Esophagus muscularis mucosa (tissue), 4 donors: ENCODE measurements around the gene N4BP2L2. TPM values are rescaled to one million over a fixed set of nuclear protein-coding genes. Genes with fewer than 3 reads are reported as not detected.

ENCODE experiments used
- DNase-seq: peaks from one replicate; pipeline ENCODE4 v3.0.0-alpha.2; 2017; ENCODE audit errors: extremely low spot score
- H3K27ac ChIP-seq, 4 donors: fragments of 200-600 bp; sonication (generic); replicated peaks in 1 of 4; 1 replicate in 3 of 4; 2 replicates in 1 of 4; pipeline ENCODE4 v1.5.1; 2016 to 2019; ENCODE audit warnings: mild to moderate bottlenecking in 1 of 4
- H3K27me3 ChIP-seq, 4 donors: fragments of 200-600 bp; sonication (generic); one replicate each; pipeline versions ENCODE4 v1.5.1 to v1.6.0; 2016 to 2019
- H3K36me3 ChIP-seq, 4 donors: fragments of 200-600 bp; sonication (generic); one replicate each; pipeline ENCODE4 v1.5.1; 2016 to 2019
- H3K4me1 ChIP-seq, 4 donors: fragments of 200-600 bp; sonication (generic); one replicate each; pipeline ENCODE4 v1.5.1; 2016 to 2019
- H3K4me3 ChIP-seq, 4 donors: fragments of 200-600 bp; sonication (generic); 1 replicate in 2 of 4; 2 replicates in 2 of 4; pipeline ENCODE4 v1.5.1; 2016 to 2019; ENCODE audit warnings: mild to moderate bottlenecking in 4 of 4, moderate library complexity in 1 of 4
- H3K9me3 ChIP-seq, 4 donors: fragments of 200-600 bp; sonication (generic); 1 replicate in 3 of 4; 2 replicates in 1 of 4; pipeline ENCODE4 v1.5.1; 2016 to 2019
- EP300 ChIP-seq: sonication (generic); formaldehyde crosslinking; IDR thresholded peaks from one replicate; pipeline ENCODE4 v1.6.1; 2017; ENCODE audit warnings: antibody characterized with exemption
- POLR2A ChIP-seq: fragments of 450-650 bp; IDR thresholded peaks from one replicate; pipeline ENCODE4 v1.6.1; 2017; ENCODE audit warnings: antibody characterized with exemption, moderate library complexity, mild to moderate bottlenecking, low read depth
- POLR2AphosphoS5 ChIP-seq, 2 donors: sonication (generic); formaldehyde crosslinking; IDR thresholded peaks; one replicate each; pipeline ENCODE4 v1.6.1; 2017; ENCODE audit warnings: antibody characterized with exemption in 2 of 2
- WGBS: methylation state at CpG from one replicate; pipeline ENCODE4 v1.1.5; 2018; 5-methylcytosine and 5-hydroxymethylcytosine counted together
- intact Hi-C: fragments of 100-400 bp; cut with DNase I; formaldehyde crosslinking; loops from one replicate; pipeline ENCODE4 v1.15.1; 2023
- total RNA-seq, 4 donors: library from RNA; depleted of rRNA; stranded (reverse); fragments of >200 nt; gene quantifications; one replicate each; pipeline versions ENCODE4 v1.1.0 to v1.2.1, GENCODE V29; 2016
- TF ChIP-seq, protein P1 (sequence below), 3 experiments: fragments of 200-600 bp in 2 of 3; fragments of 450-650 bp in 1 of 3; sonication (generic) in 2 of 3; IDR thresholded peaks; one replicate each; pipeline ENCODE4 v1.5.1; 2017 to 2019; ENCODE audit warnings: antibody characterized with exemption in 3 of 3, mild to moderate bottlenecking in 2 of 3, moderate library complexity in 1 of 3

The N4BP2L2 gene
- total RNA-seq, 4 donors from 2014 or later, result 81.2 to 198 (median 106) TPM

DNA sequence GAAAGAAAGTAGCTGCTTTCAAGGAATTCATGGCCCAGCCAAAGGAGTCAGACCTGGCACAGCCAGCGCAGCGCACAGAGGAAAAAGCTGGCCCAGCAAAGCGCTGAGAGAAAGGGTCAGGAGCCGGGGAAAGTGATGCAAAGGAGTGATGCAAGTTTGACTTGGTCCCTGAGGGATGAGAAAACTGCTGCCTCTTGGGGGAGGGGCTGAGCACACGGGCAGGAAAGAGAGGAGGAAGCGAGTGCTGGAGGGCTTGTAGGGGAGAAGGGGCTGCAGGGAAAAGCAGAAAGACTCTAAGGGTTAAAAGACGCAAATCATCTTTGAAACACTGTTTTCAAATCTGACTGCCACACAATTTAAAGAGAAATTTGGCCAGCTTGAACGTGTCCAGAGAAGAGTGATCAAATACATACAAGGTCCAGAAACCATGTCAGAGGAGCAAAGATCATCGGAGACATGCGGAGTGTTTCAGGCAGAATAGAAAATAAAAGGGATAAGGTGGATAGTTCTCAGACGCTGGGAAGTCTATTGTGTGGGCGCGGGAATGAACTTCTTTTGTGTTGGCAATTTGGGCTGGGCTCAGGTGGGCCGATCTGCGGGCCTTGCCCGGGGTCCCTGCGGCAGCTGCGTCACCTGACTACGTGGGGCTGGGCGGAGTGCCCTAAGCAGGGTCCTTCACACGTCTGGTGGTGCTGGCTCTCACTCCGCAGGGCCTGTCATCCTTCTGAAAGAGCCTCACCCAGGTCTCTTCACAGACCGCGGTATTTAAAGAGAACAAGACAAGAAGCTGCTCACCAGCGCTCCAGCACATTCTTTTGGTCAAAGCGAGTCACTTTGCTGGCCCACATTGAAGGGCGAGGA lies 128.8 kb downstream of the N4BP2L2 start:
- Histone ChIP-seq H3K27me3 (no peaks in the 10 kb centered on the region), H3K27ac (peak overlapping the region; percentile 46 to 67 (median 67)), H3K4me3 (peak overlapping the region; percentile 29 to 41 (median 30)), H3K36me3 (peaks cover 0 to 23% (median 3%) of the 10 kb centered on the region in 4 donors), H3K4me1 (peaks cover 0 to 13% (median 7%) of the 10 kb centered on the region in 4 donors), H3K9me3 (no peaks in the 10 kb centered on the region)
- TF ChIP-seq, protein P1, sequence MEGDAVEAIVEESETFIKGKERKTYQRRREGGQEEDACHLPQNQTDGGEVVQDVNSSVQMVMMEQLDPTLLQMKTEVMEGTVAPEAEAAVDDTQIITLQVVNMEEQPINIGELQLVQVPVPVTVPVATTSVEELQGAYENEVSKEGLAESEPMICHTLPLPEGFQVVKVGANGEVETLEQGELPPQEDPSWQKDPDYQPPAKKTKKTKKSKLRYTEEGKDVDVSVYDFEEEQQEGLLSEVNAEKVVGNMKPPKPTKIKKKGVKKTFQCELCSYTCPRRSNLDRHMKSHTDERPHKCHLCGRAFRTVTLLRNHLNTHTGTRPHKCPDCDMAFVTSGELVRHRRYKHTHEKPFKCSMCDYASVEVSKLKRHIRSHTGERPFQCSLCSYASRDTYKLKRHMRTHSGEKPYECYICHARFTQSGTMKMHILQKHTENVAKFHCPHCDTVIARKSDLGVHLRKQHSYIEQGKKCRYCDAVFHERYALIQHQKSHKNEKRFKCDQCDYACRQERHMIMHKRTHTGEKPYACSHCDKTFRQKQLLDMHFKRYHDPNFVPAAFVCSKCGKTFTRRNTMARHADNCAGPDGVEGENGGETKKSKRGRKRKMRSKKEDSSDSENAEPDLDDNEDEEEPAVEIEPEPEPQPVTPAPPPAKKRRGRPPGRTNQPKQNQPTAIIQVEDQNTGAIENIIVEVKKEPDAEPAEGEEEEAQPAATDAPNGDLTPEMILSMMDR (IDR thresholded peaks at IDR 0.05), result no peak
- peak; percentile 33 to 63 for TF ChIP-seq POLR2AphosphoS5 (IDR thresholded peaks at IDR 0.05)
- intact Hi-C loops, result no loop called here
- 53% methylated on average over 27 of the region's 27 CpGs for WGBS
- DNase-seq, result no peak

DNA sequence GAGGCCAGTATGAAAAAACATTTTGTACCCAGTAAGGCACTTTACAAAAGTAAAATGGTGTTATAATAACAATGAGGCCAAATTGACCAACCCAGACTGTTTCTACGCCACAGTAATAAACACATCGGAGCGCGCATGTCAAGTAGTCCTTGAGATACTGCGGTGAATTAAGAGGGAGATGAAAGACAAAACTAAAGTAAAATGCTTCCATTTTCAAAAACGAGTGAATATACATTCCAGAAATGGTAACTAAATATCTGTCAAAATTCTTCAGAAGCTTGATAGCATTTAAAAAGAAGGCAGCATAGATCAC lies 129.6 kb downstream of the N4BP2L2 start:
- TF ChIP-seq POLR2A (no peak), EP300 (no peak), POLR2AphosphoS5 (IDR thresholded peaks at IDR 0.05) (no peak)
- TF ChIP-seq, protein P1 (IDR thresholded peaks at IDR 0.05), result no peak
- intact Hi-C loops, result no loop called here
- H3K36me3 ChIP-seq, result peaks cover 0 to 26% (median 3%) of the 10 kb centered on the region in 4 donors
- 89% methylated on average over 6 of the region's 6 CpGs for WGBS
- H3K4me3 ChIP-seq, result no peak overlapping the region
- no peaks in the 10 kb centered on the region for H3K27me3 ChIP-seq
- no peaks in the 10 kb centered on the region for H3K9me3 ChIP-seq
- no peak overlapping the region for H3K27ac ChIP-seq
- peaks cover 0 to 13% (median 7%) of the 10 kb centered on the region in 4 donors for H3K4me1 ChIP-seq
- DNase-seq, result no peak

GRCh38 chr13:32408296-32409000 lies 130.1 kb downstream of the N4BP2L2 start:
- Histone ChIP-seq H3K4me3 (no peak overlapping the region), H3K27ac (no peak overlapping the region), H3K9me3 (no peaks in the 10 kb centered on the region), H3K4me1 (peaks cover 0 to 13% (median 7%) of the 10 kb centered on the region in 4 donors), H3K36me3 (peaks cover 0 to 31% (median 4%) of the 10 kb centered on the region in 4 donors), H3K27me3 (no peaks in the 10 kb centered on the region)
- DNase-seq, result no peak
- no peak for TF ChIP-seq POLR2A
- no peak for TF ChIP-seq EP300
- TF ChIP-seq, protein P1 (IDR thresholded peaks at IDR 0.05), result no peak
- no peak for TF ChIP-seq POLR2AphosphoS5 (IDR thresholded peaks at IDR 0.05)
- 88% methylated on average over 9 of the region's 9 CpGs for WGBS
- intact Hi-C loops, result no loop called here

GRCh38 chr13:32407854-32408253 lies 130.7 kb downstream of the N4BP2L2 start:
- no peak for DNase-seq
- H3K36me3 ChIP-seq, result peaks cover 0 to 36% (median 7%) of the 10 kb centered on the region in 4 donors
- WGBS, result 92% methylated on average over 6 of the region's 6 CpGs
- H3K4me3 ChIP-seq, result no peak overlapping the region
- intact Hi-C loops, result no loop called here
- peaks cover 0 to 13% (median 7%) of the 10 kb centered on the region in 4 donors for H3K4me1 ChIP-seq
- H3K27me3 ChIP-seq, result no peaks in the 10 kb centered on the region
- H3K9me3 ChIP-seq, result no peaks in the 10 kb centered on the region
- TF ChIP-seq POLR2A, result no peak
- no peak for TF ChIP-seq EP300
- TF ChIP-seq, protein P1 (IDR thresholded peaks at IDR 0.05), result no peak
- TF ChIP-seq POLR2AphosphoS5 (IDR thresholded peaks at IDR 0.05), result no peak
- no peak overlapping the region for H3K27ac ChIP-seq
